ENCODE measurements around the gene MAP2K2.

The MAP2K2 gene

GRCh38 chr19:4089946-4090345, 34.0 kb downstream of the MAP2K2 start:
- TF ChIP-seq CTCF (conservative IDR thresholded peaks at IDR 0.05), result no peak

GRCh38 chr19:4089400-4089908, 34.5 kb downstream of the MAP2K2 start:
- no peak overlapping the region for H3K27ac ChIP-seq
- TF ChIP-seq CTCF (conservative IDR thresholded peaks at IDR 0.05), result no peak

More at GRCh38 chr19:4089946-4090345, 34.0 kb downstream of the MAP2K2 start:
- H3K27ac ChIP-seq, result no peak overlapping the region

GRCh38 chr19:4088975-4089374, 34.9 kb downstream of the MAP2K2 start:
- no peak for TF ChIP-seq CTCF (conservative IDR thresholded peaks at IDR 0.05)
- no peak overlapping the region for H3K27ac ChIP-seq

GRCh38 chr19:4087787-4088679, 35.9 kb downstream of the MAP2K2 start:
- no peak overlapping the region for H3K27ac ChIP-seq
- TF ChIP-seq CTCF (conservative IDR thresholded peaks at IDR 0.05), result no peak

GRCh38 chr19:4086411-4086867, 37.5 kb downstream of the MAP2K2 start:
- H3K27ac ChIP-seq, result no peak overlapping the region
- TF ChIP-seq CTCF (conservative IDR thresholded peaks at IDR 0.05), result no peak

- TF ChIP-seq CTCF (conservative IDR thresholded peaks at IDR 0.05), result no peak
- peak overlapping the region; percentile 75 for H3K27ac ChIP-seq
Observed at GRCh38 chr19:4084547-4084877, 39.4 kb downstream of the MAP2K2 start.

GRCh38 chr19:4083677-4084546, 40.0 kb downstream of the MAP2K2 start:
- H3K27ac ChIP-seq, result peak overlapping the region; percentile 75
- no peak for TF ChIP-seq CTCF (conservative IDR thresholded peaks at IDR 0.05)
